Measurements from ENCODE around the gene SEMA3A. TPM values are rescaled to one million over a fixed set of nuclear protein-coding genes. Genes with fewer than 3 reads are reported as not detected.
A peak's percentile ranks its signal among the peaks of the same experiment; 100 is the strongest.
"Not testable (repeated sequence)": the region's sequence is repeated elsewhere in the genome, so short reads cannot be mapped to it uniquely, and the experiment has no call there.

The SEMA3A gene
- polyA plus RNA-seq, 1 donor, result 24.0 TPM

GRCh38 chr7:84152995-84153394 is 41.6 kb downstream of the SEMA3A start:
- DNase-seq, result no peak

- DNase-seq, result not testable (repeated sequence)
Measured at GRCh38 chr7:84150370-84150769, 44.2 kb downstream of the SEMA3A start.

GRCh38 chr7:84149573-84149972 is 45.0 kb downstream of the SEMA3A start:
- DNase-seq, result no peak

DNA sequence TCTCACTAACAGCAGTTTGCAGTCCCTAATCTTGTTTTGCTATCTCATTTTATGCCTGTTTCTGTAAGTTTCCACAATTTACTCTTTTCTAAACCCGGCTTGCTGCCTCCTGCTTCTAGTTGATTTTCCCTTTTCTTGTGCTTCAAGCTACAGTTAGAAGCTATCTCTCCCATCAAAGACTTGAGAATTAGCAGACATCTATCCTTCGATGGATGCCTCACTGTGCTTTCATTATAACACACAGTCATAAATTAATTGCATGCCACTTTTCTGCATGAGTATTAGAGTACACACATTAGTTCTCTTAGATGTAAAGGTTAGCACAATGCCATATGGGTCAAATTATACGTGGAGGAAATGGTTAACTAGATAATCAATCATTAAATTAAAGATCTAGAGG is 48.7 kb downstream of the SEMA3A start:
- DNase-seq, result no peak

DNA sequence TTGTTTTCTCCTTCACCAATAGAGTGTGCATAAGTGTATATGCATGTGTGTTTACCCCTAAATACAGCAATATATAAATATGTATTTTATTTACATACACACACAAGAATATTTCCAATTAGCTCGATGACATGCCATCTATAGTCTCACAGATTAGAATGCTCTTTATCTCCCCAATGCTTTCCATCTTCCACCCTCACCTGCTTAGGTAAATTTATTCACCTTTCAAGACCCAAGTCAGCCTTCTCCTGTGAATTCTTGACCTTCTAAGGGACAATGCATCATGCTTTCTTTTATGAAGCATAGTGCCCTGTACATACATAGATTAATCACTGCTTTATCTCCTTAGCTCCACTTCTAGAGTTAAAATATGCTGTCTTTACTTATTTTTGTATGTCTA is 49.7 kb downstream of the SEMA3A start:
- DNase-seq, result no peak

GRCh38 chr7:84144480-84144879 is 50.1 kb downstream of the SEMA3A start:
- no peak for DNase-seq

GRCh38 chr7:84142726-84143125 is 51.9 kb downstream of the SEMA3A start:
- no peak for DNase-seq

- DNase-seq, result no peak
Measured at GRCh38 chr7:84139986-84140729, 54.4 kb downstream of the SEMA3A start.

DNA sequence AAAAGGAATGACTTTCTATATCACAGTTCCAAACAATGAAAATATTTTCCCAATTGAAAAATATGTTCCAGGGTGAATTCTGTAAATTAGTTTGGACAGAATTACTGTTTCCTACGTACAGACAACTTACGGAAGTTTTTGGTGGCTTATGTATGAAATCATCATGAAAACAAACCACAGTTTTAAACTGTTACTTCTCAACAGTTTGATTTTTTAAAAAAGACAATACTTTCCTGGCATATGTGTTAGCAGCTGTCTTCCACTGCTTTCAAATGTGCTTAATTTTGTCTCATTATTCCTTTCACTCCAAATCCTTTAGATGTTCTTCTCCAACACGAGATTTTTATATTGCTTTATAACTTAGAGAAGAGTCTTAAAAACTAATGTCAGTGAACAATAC is 56.2 kb downstream of the SEMA3A start:
- DNase-seq, result no peak

- DNase-seq, result no peak
Measured at GRCh38 chr7:84137812-84138211, 56.8 kb downstream of the SEMA3A start.

- no peak for DNase-seq
Measured at GRCh38 chr7:84136809-84137208, 57.8 kb downstream of the SEMA3A start.

GRCh38 chr7:84136336-84136735 is 58.3 kb downstream of the SEMA3A start:
- DNase-seq, result no peak

GRCh38 chr7:84134169-84134568 is 60.4 kb downstream of the SEMA3A start:
- no peak for DNase-seq

GRCh38 chr7:84125654-84126053 is 68.9 kb downstream of the SEMA3A start:
- DNase-seq, result no peak

GRCh38 chr7:84123965-84124547 is 70.5 kb downstream of the SEMA3A start:
- no peak for DNase-seq

- no peak for DNase-seq
Measured at GRCh38 chr7:84122582-84123360, 71.8 kb downstream of the SEMA3A start.

DNA sequence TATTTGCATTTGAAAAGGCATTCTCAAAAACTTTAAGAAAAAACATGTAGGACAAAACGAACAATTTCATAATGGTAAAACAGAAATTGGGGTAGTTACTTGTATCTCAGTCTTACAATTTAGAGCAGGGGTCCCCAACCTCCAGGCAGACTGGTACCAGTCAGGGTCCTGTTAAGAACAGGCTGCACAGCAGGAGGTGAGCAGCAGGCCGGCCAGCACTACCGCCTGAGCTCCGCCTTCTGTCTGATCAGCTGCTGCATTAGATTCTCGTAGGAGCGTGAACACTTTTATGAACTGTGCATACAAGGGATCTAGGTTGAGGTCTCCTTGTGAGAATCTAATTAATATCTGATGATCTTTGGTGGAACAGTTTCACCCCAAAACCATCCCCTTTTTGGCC is 77.3 kb downstream of the SEMA3A start:
- no peak for DNase-seq

DNA sequence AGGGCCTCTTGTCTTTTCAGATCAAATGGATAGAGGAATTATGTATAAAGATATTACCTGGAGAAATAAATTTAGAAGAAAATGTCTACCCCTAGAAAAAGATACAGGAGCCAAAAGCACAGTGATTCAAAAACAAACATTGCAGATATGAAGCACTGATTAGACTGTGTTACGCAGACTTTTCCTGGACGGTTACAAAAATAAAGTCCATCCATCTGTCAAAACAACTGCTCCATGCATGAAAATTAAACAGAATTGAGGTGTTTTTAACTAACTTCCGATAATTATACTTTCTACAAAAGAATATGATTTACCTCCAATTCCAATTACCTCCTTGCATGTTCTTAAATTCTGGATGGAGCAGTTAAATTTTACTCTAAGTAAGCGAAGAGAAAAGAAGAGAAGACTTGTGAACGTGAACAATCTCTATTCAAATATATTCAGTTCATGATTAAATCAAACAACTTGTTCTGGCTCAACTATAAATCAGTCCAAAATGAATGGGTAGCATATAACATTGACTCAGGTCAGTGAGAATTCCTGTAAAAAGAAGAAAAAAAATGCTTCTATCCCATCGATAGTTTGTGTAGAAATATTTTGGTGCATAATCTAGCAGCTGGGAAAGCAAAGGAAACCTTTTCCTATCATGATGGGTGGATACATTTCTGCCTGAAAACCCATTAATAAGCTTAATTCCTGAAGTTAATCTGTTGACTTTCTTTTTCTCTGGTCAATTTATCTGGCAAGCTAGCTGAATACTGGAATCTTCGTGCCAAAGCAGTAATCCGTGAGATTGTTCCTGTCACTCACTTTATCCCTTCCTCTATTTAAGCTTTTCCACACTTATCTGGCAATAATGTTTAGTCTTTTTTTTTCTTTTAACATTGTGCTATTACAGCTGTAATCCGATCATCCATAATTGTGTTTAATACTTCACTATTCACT is 80.4 kb downstream of the SEMA3A start:
- no peak for DNase-seq

- peak; percentile 65 for DNase-seq
Measured at GRCh38 chr7:84113286-84113685, 81.3 kb downstream of the SEMA3A start.

- DNase-seq, result no peak
Measured at GRCh38 chr7:84112771-84113170, 81.8 kb downstream of the SEMA3A start.

DNA sequence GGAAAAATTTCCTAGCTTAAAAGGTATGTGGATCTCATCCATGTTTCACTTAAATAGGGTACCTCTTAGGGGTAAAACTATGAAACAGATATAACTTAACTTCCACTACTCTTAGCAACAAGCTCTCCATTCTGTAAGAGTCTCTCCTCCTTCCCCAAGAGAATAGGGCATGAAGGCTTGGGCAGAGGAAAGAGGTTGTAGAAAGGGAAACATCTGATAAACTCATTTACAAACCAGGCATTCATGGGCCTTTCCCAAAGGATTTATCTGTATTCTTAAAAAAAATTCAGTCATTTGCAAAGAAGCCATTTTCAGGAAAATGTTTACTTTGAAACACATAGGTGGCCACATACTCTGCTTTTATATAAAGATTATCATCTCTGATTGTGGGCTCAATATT is 82.7 kb downstream of the SEMA3A start:
- DNase-seq, result no peak

GRCh38 chr7:84110400-84110799 is 84.2 kb downstream of the SEMA3A start:
- DNase-seq, result no peak

GRCh38 chr7:84108787-84109186 is 85.8 kb downstream of the SEMA3A start:
- DNase-seq, result no peak
